Lower leg skin (tissue), 3 donors: ENCODE results near the gene MGAT4A.

Source experiments
- CTCF ChIP-seq, 3 donors: fragments of 450-650 bp; IDR thresholded peaks; one replicate each; pipeline ENCODE4 v1.5.1; 2016; ENCODE audit warnings: antibody characterized with exemption in 3 of 3, mild to moderate bottlenecking in 3 of 3, moderate library complexity in 2 of 3
- POLR2A ChIP-seq, 2 donors: fragments of 450-650 bp; IDR thresholded peaks; one replicate each; pipeline ENCODE4 v1.6.1; 2016 to 2017; ENCODE audit warnings: antibody characterized with exemption in 2 of 2, mild to moderate bottlenecking in 1 of 2, moderate library complexity in 1 of 2

- TF ChIP-seq POLR2A (IDR thresholded peaks at IDR 0.05) (no peak), CTCF (IDR thresholded peaks at IDR 0.05) (no peak)
Measured at GRCh38 chr2:98769784-98770183, 38.9 kb upstream of the MGAT4A start.
